GM23338 (cell line): ENCODE measurements around the gene TENM4.

ENCODE experiments used
- CREB1 ChIP-seq: fragments of 250-450 bp; sonication (Bioruptor Pico); IDR thresholded peaks from 2 replicates; pipeline ENCODE4 v1.5.0; 2020; ENCODE audit warnings: low read depth, mild to moderate bottlenecking, moderate library complexity
- CTCF ChIP-seq, 2 experiments: fragments of 200-600 bp in 1 of 2; sonication (generic) in 1 of 2; conservative IDR thresholded peaks; 2 replicates each; pipeline versions ENCODE4 v1.5.1 to v1.6.1; 2016 to 2017; ENCODE audit warnings: antibody characterized with exemption in 2 of 2, low read depth in 2 of 2, mild to moderate bottlenecking in 2 of 2, moderate library complexity in 1 of 2
- EZH2 ChIP-seq: fragments of 200-600 bp; sonication (generic); IDR thresholded peaks from one replicate; pipeline ENCODE4 v1.8.0; 2017; ENCODE audit warnings: antibody characterized with exemption, mild to moderate bottlenecking, low read depth; ENCODE audit not compliant: unreplicated experiment
- JUNB ChIP-seq: IDR thresholded peaks from one replicate; pipeline ENCODE4 v1.6.1; 2016; ENCODE audit warnings: antibody characterized with exemption; ENCODE audit not compliant: unreplicated experiment
- POLR2AphosphoS5 ChIP-seq: IDR thresholded peaks from 2 replicates; pipeline ENCODE4 v1.6.1; 2016; ENCODE audit warnings: antibody characterized with exemption, low read depth
- REST ChIP-seq: IDR thresholded peaks from one replicate; pipeline ENCODE4 v1.6.1; 2018; ENCODE audit warnings: antibody characterized with exemption; ENCODE audit not compliant: unreplicated experiment
- ZNF331 ChIP-seq: fragments of 250-450 bp; sonication (Bioruptor Pico); IDR thresholded peaks from 2 replicates; pipeline ENCODE4 v1.5.0; 2020; ENCODE audit warnings: low read depth, mild to moderate bottlenecking, moderate library complexity

- TF ChIP-seq CTCF (conservative IDR thresholded peaks at IDR 0.05; ENCODE audit: low read depth in 2 of 2) (no peak), POLR2AphosphoS5 (no peak), CREB1 (CRISPR knock-in tag) (no peak), ZNF331 (CRISPR knock-in tag) (no peak), EZH2 (no peak), JUNB (no peak), REST (no peak)
Measured at GRCh38 chr11:79117488-79117887, 323.3 kb downstream of the TENM4 start.
